Measurements from ENCODE around the gene TRIM75.

DNA sequence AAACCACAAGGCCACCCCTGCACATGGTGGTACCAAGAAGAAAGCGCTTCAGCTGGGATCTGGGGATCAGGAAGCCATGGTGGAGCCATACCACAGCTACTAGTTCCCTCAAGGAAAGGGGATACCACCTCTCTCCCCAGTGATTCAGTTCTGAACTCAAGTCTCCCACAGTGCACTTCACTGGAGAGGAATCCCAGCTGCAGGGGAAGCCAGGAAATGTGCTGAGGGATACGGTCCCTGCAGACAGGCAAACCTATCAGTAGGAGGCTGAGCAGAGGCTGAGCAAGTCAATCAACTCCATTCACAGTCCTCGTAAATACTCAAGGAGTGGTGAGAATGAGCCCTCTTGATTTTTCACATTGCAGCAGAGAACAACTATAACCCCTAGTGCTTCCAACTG, 48.0 kb downstream of the TRIM75 start:
- TF ChIP-seq, protein P1, sequence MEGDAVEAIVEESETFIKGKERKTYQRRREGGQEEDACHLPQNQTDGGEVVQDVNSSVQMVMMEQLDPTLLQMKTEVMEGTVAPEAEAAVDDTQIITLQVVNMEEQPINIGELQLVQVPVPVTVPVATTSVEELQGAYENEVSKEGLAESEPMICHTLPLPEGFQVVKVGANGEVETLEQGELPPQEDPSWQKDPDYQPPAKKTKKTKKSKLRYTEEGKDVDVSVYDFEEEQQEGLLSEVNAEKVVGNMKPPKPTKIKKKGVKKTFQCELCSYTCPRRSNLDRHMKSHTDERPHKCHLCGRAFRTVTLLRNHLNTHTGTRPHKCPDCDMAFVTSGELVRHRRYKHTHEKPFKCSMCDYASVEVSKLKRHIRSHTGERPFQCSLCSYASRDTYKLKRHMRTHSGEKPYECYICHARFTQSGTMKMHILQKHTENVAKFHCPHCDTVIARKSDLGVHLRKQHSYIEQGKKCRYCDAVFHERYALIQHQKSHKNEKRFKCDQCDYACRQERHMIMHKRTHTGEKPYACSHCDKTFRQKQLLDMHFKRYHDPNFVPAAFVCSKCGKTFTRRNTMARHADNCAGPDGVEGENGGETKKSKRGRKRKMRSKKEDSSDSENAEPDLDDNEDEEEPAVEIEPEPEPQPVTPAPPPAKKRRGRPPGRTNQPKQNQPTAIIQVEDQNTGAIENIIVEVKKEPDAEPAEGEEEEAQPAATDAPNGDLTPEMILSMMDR (IDR thresholded peaks at IDR 0.05): no peak
- TF ChIP-seq ZFX (IDR thresholded peaks at IDR 0.05; ENCODE audit: borderline replicate concordance): no peak
